CD4-positive, alpha-beta T cell treated with Interleukin-10 for 1 hour (primary cell): ENCODE results near the gene ZDHHC14.

Experiments
- DNase-seq: peaks from one replicate; pipeline ENCODE4 v3.0.0-alpha.2; 2020

ZDHHC14 gene

GRCh38 chr6:157653521-157653920 lies 272.5 kb downstream of the ZDHHC14 start:
- DNase-seq = no peak

- DNase-seq = no peak
Observed at GRCh38 chr6:157655139-157655538, 274.1 kb downstream of the ZDHHC14 start.

- DNase-seq = no peak
Observed at GRCh38 chr6:157656437-157656997, 275.5 kb downstream of the ZDHHC14 start.

- no peak for DNase-seq
Observed at GRCh38 chr6:157657754-157658153, 276.8 kb downstream of the ZDHHC14 start.

GRCh38 chr6:157658301-157658700 lies 277.3 kb downstream of the ZDHHC14 start:
- no peak for DNase-seq

GRCh38 chr6:157659536-157660271 lies 278.7 kb downstream of the ZDHHC14 start:
- no peak for DNase-seq

- DNase-seq = no peak
Observed at GRCh38 chr6:157660414-157660813, 279.4 kb downstream of the ZDHHC14 start.

- no peak for DNase-seq
Observed at GRCh38 chr6:157661652-157662051, 280.7 kb downstream of the ZDHHC14 start.

GRCh38 chr6:157663261-157663660 lies 282.3 kb downstream of the ZDHHC14 start:
- DNase-seq = no peak

- no peak for DNase-seq
Observed at GRCh38 chr6:157665180-157665579, 284.2 kb downstream of the ZDHHC14 start.

GRCh38 chr6:157666729-157667128 lies 285.7 kb downstream of the ZDHHC14 start:
- no peak for DNase-seq

GRCh38 chr6:157667211-157668008 lies 286.4 kb downstream of the ZDHHC14 start:
- peak; percentile 63 for DNase-seq

GRCh38 chr6:157668009-157668401 lies 287.0 kb downstream of the ZDHHC14 start:
- no peak for DNase-seq

GRCh38 chr6:157668713-157669112 lies 287.7 kb downstream of the ZDHHC14 start:
- DNase-seq = no peak

GRCh38 chr6:157669323-157669722 lies 288.3 kb downstream of the ZDHHC14 start:
- no peak for DNase-seq

- no peak for DNase-seq
Observed at GRCh38 chr6:157669747-157670216, 288.8 kb downstream of the ZDHHC14 start.

- DNase-seq = no peak
Observed at GRCh38 chr6:157670466-157671186, 289.6 kb downstream of the ZDHHC14 start.

- no peak for DNase-seq
Observed at GRCh38 chr6:157672726-157673412, 291.9 kb downstream of the ZDHHC14 start.

GRCh38 chr6:157673596-157673995 lies 292.6 kb downstream of the ZDHHC14 start:
- no peak for DNase-seq

- DNase-seq = no peak
Observed at GRCh38 chr6:157674061-157674460, 293.1 kb downstream of the ZDHHC14 start.

- DNase-seq = no peak
Observed at GRCh38 chr6:157675831-157676230, 294.8 kb downstream of the ZDHHC14 start.

- DNase-seq = no peak
Observed at GRCh38 chr6:157676241-157676640, 295.3 kb downstream of the ZDHHC14 start.
